ENCODE measurements around the gene ZMIZ1.

The ZMIZ1 gene

DNA sequence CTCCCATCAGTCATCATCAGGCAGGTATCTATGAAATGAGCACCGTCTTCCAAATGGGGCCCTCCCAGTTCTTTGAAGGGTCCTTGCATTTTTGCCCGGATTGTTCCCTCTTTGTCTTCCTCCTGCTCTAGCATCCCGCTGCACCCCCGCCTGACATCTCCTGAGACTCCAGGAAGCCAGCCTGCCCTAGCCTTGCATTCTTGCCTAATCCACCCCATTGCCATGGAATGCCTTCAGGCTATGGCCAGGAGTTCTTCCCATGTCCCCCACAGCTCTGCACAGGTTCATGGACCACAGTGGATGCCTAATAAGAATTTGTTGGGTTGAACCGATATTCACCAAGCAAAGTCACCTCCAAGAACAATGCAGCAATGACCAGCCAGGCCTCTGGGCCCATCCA lies 62.1 kb downstream of the ZMIZ1 start:
- DNase-seq = no peak
- no peak for TF ChIP-seq CTCF (IDR thresholded peaks at IDR 0.05; ENCODE audit: low read depth, low read length, missing control alignments)
- Histone ChIP-seq H3K4me3 (ENCODE audit: low read depth, low read length) (no peak overlapping the region), H3K27me3 (replicated peaks) (no peaks in the 10 kb centered on the region), H3K36me3 (replicated peaks) (no peaks in the 10 kb centered on the region), H3K27ac (no peak overlapping the region)
- in situ Hi-C loops (cut with HindIII; ENCODE audit: low pct_ligation_motif_present, low sequenced_read_pairs) = no loop called here

GRCh38 chr10:79131836-79132631 lies 63.3 kb downstream of the ZMIZ1 start:
- Histone ChIP-seq H3K36me3 (replicated peaks) (no peaks in the 10 kb centered on the region), H3K27ac (no peak overlapping the region), H3K4me3 (ENCODE audit: low read depth, low read length) (no peak overlapping the region), H3K27me3 (replicated peaks) (no peaks in the 10 kb centered on the region)
- in situ Hi-C loops (cut with HindIII; ENCODE audit: low pct_ligation_motif_present, low sequenced_read_pairs) = no loop called here
- no peak for TF ChIP-seq CTCF (IDR thresholded peaks at IDR 0.05; ENCODE audit: low read depth, low read length, missing control alignments)
- DNase-seq = no peak

DNA sequence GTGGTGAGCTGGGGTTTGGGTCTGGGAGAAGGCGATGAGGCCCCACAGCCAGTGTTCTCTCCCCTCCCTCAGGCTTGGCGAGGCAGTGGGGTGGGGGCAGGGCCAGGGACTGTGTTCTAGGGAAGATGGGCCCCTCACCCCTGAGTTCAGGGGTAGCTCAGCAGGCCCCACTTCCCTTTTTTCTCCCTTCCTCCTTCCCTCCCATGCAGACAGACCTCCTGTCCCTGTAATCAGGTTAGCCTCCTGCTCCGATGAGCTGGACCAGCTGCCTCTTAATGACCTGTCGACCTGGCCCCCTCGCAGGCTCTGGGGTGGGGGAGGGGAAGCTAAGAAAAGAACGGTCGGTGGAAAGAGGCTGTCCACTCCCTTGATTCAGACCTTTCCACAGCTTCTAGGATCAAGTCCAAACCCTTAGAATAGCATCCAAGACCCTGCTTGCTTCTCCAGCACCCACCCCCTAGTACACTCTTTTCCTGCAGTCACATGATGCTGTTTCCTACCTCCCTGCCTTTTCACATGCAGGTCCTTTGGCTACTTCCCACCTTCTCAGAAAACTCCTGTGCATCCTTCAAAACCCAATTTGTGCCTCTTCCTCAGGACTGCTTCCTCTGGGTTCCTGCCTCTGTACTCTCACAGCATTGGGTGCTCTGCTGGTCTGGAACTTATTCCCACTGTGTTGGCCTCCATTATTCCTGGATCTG lies 64.1 kb downstream of the ZMIZ1 start:
- no peak overlapping the region for H3K27ac ChIP-seq
- H3K27me3 ChIP-seq (replicated peaks) = no peaks in the 10 kb centered on the region
- H3K36me3 ChIP-seq (replicated peaks) = no peaks in the 10 kb centered on the region
- TF ChIP-seq CTCF (IDR thresholded peaks at IDR 0.05; ENCODE audit: low read depth, low read length, missing control alignments) = no peak
- in situ Hi-C loops (cut with HindIII; ENCODE audit: low pct_ligation_motif_present, low sequenced_read_pairs) = no loop called here
- no peak for DNase-seq
- no peak overlapping the region for H3K4me3 ChIP-seq (ENCODE audit: low read depth, low read length)

- H3K36me3 ChIP-seq (replicated peaks) = no peaks in the 10 kb centered on the region
- H3K27me3 ChIP-seq (replicated peaks) = no peaks in the 10 kb centered on the region
- no peak for DNase-seq
- H3K27ac ChIP-seq = no peak overlapping the region
- no peak for TF ChIP-seq CTCF (IDR thresholded peaks at IDR 0.05; ENCODE audit: low read depth, low read length, missing control alignments)
- in situ Hi-C loops (cut with HindIII; ENCODE audit: low pct_ligation_motif_present, low sequenced_read_pairs) = no loop called here
- no peak overlapping the region for H3K4me3 ChIP-seq (ENCODE audit: low read depth, low read length)
Observed at GRCh38 chr10:79133416-79133815, 64.7 kb downstream of the ZMIZ1 start.

DNA sequence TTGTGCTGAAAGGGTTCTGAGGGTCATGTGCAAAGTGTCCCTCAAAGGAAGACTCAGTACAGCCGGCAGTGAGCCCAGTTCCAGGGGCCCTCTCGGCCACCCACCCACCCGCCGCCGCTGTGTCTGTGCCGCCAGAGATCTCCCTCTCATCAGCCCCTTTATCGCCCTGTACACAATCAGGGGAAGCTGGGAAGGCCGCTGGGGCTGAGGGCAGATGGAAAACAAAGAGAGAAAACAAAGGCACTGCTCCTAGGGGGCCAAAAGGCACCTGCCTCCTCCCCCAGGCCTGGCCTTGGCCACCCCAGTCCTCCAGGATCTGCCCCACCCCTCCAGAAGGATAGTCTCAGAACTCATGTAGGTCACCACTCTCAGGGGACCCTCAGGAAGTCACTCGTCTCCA lies 67.0 kb downstream of the ZMIZ1 start:
- in situ Hi-C loops (cut with HindIII; ENCODE audit: low pct_ligation_motif_present, low sequenced_read_pairs) = loop anchor here (5.0 kb wide), 1 partner anchor 57 kb away; no protein-coding TSS in a partner anchor
- no peak overlapping the region for H3K27ac ChIP-seq
- no peak overlapping the region for H3K4me3 ChIP-seq (ENCODE audit: low read depth, low read length)
- DNase-seq = no peak
- no peaks in the 10 kb centered on the region for H3K27me3 ChIP-seq (replicated peaks)
- no peak for TF ChIP-seq CTCF (IDR thresholded peaks at IDR 0.05; ENCODE audit: low read depth, low read length, missing control alignments)
- peaks cover 5% of the 10 kb centered on the region for H3K36me3 ChIP-seq (replicated peaks)

Data from brain microvascular endothelial cell (primary cell).